C4-2B (cell line): ENCODE measurements around the gene TCF3.

Experiments
- ZFX ChIP-seq: fragments of 450-650 bp; IDR thresholded peaks from 2 replicates; pipeline ENCODE4 v1.6.1; 2017
- TF ChIP-seq, protein P1 (sequence below): fragments of 450-650 bp; conservative IDR thresholded peaks from 2 replicates; pipeline ENCODE4 v1.5.1; 2017; ENCODE audit warnings: mild to moderate bottlenecking

DNA sequence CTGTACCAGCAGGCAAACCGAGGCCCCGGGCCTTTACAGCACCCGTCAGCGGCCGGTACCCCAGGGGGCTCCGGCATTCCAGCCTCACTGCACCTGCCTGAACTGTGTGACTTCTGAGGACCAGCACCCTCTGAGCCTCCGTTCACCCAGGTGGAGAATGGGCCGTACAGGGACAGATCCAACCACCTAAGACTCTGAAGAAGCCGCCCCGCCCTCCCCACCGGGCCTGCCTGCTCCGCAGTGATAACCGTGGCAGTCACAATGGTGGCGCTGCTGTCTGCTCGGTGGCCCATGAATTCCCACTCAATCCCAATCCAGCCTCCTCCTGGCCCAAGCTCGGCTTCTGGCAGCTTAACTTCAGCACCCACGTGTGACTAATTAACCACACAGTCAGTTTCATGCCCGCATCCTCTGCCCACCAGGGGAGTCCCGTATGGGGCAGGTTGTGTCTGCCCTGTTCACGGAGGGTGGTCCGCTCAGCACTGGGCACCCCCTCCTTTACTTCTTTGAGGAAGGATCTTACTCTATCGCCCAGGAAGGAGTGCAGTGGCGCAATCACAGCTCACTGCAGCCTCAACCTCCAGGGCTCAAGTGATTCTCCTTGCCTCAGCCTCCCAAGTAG lies 3.4 kb downstream of the TCF3 start:
- TF ChIP-seq, protein P1, sequence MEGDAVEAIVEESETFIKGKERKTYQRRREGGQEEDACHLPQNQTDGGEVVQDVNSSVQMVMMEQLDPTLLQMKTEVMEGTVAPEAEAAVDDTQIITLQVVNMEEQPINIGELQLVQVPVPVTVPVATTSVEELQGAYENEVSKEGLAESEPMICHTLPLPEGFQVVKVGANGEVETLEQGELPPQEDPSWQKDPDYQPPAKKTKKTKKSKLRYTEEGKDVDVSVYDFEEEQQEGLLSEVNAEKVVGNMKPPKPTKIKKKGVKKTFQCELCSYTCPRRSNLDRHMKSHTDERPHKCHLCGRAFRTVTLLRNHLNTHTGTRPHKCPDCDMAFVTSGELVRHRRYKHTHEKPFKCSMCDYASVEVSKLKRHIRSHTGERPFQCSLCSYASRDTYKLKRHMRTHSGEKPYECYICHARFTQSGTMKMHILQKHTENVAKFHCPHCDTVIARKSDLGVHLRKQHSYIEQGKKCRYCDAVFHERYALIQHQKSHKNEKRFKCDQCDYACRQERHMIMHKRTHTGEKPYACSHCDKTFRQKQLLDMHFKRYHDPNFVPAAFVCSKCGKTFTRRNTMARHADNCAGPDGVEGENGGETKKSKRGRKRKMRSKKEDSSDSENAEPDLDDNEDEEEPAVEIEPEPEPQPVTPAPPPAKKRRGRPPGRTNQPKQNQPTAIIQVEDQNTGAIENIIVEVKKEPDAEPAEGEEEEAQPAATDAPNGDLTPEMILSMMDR, result no peak
- TF ChIP-seq ZFX, result no peak
